Posterior cingulate gyrus (tissue), 11 donors: ENCODE results near the gene B4GALT4.
"Not testable (repeated sequence)": the region's sequence is repeated elsewhere in the genome, so short reads cannot be mapped to it uniquely, and the experiment has no call there.

ENCODE experiments used
- DNase-seq, 10 donors: peaks; one replicate each; pipeline versions ENCODE4 v3.0.0 to v3.0.0-alpha.2; 2020 to 2021; ENCODE audit warnings: mixed read lengths in 3 of 10
- intact Hi-C: fragments of 100-400 bp; cut with DNase I; formaldehyde crosslinking; loops from one replicate; pipeline ENCODE4 v1.15.1; 2023

Gene B4GALT4

DNA sequence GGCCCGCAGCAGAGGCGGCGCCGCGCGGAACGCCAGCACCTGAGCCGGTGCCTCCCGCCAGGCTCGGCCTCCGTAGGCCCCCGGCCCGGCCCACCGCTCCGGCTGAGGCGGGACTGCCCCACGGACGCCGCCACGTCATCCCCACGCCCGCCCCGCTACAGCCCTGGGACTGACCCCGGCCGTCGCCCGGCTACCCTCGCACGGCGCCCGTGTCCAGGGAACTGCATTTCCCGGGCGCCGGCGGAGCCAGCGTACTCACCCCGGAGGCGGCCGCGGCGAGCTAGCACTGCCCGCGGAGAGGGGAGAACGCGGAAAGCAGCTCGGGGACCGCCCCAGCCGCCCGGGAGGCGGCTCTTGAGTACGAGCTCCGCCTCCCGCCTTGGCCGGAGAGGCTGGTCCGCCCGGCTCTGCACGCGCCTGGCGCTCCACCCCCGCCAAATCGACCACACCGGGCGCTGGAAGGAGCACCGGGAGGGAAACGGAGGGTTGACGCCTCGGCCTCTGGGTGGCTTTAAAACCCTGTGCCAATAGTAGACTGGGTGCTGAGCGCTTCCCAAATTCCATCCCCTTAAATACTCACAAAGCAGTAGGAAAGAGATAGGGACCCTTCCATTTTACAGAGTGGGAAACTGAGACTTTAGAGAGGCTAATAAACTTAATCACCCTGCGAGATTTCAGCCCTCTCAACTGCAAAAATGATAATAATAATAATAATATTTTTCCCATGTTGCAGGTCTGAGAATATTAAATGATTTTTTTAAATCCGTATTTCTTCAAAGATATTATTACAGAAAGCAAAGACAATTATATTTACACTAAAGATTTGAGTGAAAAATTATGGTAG is at the start of gene B4GALT4:
Gene B4GALT4 (minus strand): TSS at position 288 of the 844 bp plus-strand sequence. CDS start 10,779 bp downstream, outside the sequence.
- DNase-seq, result peak; percentile 66 to 98 (median 81)
- intact Hi-C loops, result loop anchor here (1.0 to 2.0 kb wide), 3 partner anchors 96 to 358 kb away; no protein-coding TSS in a partner anchor

DNA sequence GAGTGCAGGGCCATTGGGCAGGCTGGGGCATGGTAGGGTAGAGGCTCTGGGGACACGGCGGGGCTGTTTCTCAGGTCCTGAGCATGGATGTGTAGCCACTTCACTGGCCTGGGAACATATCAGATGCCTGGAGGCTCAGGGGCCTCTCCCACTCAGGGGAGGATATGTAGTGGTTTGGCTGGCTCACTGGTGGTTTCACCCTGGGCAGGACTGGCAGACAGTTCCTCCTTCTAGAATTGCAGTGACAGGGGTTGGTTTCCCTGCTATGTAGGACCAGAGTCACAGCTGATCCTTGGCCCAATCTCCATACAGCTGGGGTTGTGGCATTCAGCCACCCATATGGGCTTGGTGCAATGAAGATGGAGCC is 48.7 kb upstream of the B4GALT4 start:
- DNase-seq, result peak in 1 of 10 donors; percentile 72
- intact Hi-C loops, result no loop called here

GRCh38 chr3:119288669-119289403 is 48.2 kb upstream of the B4GALT4 start:
- intact Hi-C loops, result no loop called here
- DNase-seq, result peak in 1 of 10 donors; percentile 16

- intact Hi-C loops, result no loop called here
- DNase-seq, result no peak
Measured at GRCh38 chr3:119279584-119280243, 39.0 kb upstream of the B4GALT4 start.

DNA sequence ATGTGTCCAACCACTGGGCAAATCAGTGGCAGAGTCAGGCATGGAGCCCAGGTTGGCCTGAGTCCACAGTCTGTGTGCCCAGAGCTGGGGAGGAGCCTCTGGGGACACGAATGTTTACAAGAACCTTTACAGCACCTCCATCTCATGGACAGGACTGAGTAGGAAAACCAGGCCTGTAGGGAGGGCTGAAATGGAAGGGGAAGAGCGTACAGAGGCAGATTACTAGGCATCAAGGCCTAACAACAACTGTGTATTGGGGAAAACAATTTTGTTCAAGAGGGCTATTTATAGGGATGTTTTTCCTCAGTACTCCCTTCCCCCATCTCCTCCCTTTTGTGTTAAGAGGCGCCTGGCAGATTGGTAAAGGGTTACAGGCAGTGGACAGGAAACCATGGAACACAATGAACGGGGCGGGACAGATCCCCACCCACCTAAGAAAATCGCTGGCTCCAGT is 38.5 kb upstream of the B4GALT4 start:
- intact Hi-C loops, result no loop called here

GRCh38 chr3:119276680-119277079 is 36.0 kb upstream of the B4GALT4 start:
- intact Hi-C loops, result no loop called here
- DNase-seq, result no peak

More for the DNA sequence above, 38.5 kb upstream of the B4GALT4 start:
- peak in 3 of 10 donors; percentile 42 to 88 (median 81) for DNase-seq

DNA sequence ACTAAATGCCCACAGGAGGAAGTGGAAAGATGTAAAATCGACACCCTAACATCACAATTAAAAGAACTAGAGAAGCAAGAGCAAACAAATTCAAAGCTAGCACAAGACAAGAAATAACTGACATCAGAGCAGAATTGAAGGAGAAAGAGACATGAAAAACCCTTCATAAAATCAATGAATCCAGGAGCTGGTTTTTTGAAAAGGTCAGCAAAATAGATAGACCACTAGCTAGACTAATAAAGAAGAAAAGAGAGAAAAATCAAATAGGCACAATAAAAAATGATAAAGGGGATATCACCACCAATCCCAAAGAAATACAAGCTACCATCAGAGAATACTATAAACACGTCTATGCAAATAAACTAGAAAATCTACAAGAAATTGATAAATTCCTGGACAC is 29.5 kb upstream of the B4GALT4 start:
- DNase-seq, intact Hi-C loops: not testable (repeated sequence)

DNA sequence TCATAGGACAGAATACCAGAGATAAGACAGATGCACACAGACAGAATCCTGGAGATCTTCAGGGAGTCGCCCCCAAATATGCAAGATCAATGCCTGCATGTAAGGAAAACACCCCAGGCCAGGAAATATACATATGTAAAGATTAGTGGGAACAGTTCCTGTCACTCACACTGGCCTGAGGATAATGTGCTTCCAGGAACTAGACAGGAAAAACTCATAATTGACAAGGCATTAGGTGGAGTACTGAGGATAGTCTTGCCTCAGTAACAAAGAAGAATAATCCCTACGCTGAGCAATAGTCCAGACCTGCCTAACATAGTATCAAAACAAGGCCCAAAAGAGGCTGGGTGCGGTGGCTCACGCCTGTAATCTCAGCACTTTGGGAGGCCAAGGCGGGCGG is 20.4 kb upstream of the B4GALT4 start:
- intact Hi-C loops, result no loop called here
- no peak for DNase-seq

- no peak for DNase-seq
- intact Hi-C loops, result no loop called here
Measured at GRCh38 chr3:119259821-119260220, 19.1 kb upstream of the B4GALT4 start.

DNA sequence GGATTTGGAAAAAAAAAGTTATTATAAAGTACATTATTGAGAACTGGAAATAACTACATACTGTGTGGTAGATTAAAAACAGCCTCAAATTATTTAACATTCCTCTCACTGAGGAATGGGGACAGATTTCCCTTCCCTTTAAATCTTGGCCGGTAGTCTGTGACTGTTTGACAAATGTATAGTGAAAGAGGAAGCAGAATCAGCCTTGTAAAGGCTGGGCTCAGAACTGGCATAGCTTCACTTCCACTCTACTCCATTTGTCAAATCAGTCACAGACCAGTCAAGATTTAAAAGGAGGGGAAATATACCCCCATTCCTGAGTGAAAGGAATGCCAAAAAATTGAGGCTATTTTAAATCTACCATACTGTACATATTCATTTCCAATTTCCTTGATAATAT is 18.2 kb upstream of the B4GALT4 start:
- intact Hi-C loops, result no loop called here
- no peak for DNase-seq

DNA sequence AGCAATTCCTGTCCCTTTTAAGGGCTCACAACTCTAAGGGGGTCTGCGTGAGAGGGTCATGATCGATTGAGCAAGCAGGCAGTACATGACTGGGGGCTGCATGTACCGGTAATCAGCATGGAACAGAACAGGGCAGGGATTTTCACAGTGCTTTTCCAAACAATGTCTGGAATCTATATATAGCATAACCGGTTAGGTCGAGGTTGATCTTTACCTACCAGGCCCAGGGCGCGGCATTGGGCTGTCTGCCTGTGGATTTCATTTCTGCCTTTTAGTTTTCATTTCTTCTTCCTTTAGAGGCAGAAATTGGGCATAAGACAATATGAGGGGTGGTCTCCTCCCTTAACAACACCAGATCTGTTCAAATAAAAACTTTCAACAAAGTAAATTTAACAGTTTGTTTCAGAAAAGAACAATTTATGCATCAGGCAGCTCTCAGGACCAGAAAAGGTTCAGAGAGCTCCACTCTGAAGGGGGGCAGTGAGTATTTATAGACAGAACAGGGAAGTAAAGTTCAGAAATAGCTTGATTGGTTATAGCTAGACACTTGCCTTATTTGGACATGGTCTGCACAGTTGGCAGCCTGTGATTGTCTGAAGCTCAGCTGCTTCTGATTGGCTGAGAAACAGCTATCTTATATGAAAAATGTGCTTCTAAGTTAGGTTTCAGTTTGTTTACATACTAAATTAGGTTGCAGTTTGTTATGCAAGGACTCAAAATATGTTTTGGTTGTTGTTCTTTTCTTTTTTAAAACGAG is 17.2 kb upstream of the B4GALT4 start:
- intact Hi-C loops, result no loop called here
- DNase-seq, result no peak

DNA sequence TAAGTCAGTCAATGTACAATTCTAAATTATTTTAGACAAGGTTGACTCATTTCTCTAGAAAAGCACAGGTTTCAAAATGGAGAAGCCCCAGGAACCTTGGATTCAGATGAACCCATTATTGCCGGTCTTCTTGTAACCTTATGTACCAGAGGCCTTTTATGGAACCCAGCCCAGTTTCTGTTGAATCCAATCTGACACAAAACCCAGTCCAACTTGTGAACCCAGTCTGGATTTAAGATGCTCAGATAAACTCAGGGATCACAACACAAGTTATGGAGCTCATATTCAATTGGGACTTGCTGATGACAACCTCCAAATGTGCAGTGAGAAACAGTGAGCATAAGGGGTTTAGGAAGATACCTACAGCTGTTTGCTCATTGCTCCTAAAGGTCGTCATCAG is 16.4 kb upstream of the B4GALT4 start:
- intact Hi-C loops, result no loop called here
- DNase-seq, result no peak

DNA sequence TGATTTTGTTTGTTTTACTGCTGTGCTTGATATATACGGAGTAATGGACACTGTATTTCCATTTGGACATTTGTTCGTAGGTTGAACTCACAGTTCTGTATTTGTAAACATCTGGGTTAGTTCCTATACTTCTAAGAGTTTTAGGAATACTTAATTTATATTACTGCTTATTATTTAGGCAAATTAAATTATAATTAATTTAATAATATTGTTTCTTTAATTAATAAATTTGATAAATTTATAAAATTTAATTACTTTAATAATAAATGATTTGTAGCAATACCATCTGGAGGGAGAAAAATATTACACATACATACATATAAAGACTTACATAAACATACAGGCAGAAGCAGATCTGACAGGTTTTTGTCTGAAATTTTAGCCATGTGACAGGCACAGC is 14.5 kb upstream of the B4GALT4 start:
- intact Hi-C loops, result no loop called here
- DNase-seq, result no peak

- DNase-seq, result no peak
- intact Hi-C loops, result no loop called here
Measured at GRCh38 chr3:119245778-119246177, 5.1 kb upstream of the B4GALT4 start.

- DNase-seq, result no peak
- intact Hi-C loops, result no loop called here
Measured at GRCh38 chr3:119243712-119244111, 3.0 kb upstream of the B4GALT4 start.

- intact Hi-C loops, DNase-seq: not testable (repeated sequence)
Measured at GRCh38 chr3:119243058-119243529, 2.4 kb upstream of the B4GALT4 start.

GRCh38 chr3:119242387-119243057 is 1.8 kb upstream of the B4GALT4 start:
- intact Hi-C loops, result not testable (repeated sequence)
- peak in 1 of 10 donors; percentile 84 for DNase-seq

DNA sequence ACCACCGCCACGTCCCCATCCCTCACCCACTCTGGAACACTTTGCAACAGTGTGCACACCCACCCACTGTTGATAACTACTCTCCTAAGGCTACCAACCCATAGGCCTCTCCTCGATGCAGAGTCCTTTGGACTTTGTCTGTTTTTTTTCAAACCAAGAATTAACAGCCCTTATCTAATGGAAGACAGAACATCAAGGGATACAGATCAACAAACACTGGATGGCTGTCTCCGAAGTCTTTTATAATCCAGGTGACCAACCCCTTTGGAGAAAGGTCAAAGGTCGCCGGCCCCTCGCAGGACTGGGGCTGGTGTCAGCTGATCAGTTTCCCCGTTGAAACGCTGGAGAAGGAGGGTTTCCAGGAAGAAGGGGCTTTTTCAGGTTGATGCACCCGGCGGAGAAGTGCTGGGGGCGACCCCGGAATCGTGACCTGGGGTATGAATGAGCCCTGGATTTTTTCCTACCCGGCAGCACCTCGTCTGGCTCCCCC is 532 bp downstream of the B4GALT4 start:
- intact Hi-C loops, result loop anchor here (2.0 kb wide), 2 partner anchors 141 to 357 kb away; no protein-coding TSS in a partner anchor

DNA sequence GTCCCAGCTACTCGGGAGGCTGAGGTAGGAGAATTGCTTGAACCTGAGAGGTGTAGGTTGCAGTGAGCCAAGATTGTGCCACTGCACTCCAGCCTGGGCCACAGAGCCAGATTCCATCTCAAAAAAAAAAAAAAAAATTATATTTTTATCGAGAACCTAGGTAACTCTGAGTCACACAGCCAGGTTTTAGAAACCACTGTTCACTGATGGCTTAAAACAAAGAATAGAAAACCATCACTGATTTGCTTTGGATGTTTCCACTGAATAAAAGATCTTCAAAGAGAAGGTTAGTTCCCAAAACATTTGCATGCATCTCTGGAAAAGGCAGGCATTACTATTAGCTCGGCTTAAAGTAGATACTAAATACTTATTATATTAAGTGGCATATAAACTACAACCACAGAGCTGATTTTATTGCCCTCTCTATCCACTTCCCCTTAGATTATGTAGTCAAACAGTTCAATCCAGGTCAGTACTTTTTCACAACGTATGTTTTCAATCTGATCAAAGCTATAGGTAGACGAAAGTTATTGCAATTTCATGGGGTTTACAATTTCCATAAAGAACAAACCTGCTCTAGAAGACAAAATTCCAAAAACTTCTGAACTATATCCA is 1.4 kb downstream of the B4GALT4 start:
- intact Hi-C loops, result no loop called here
- DNase-seq, result no peak

More for the DNA sequence above, 532 bp downstream of the B4GALT4 start:
- DNase-seq, result peak in 4 of 10 donors; percentile 17 to 71 (median 32)
